Breast epithelium (tissue), 4 donors: Measurements from ENCODE around the gene CPM. TPM values are rescaled to one million over a fixed set of nuclear protein-coding genes. Genes with fewer than 3 reads are reported as not detected.

Source experiments
- DNase-seq, 2 donors: peaks; one replicate each; pipeline ENCODE4 v3.0.0-alpha.2; 2019; ENCODE audit warnings: low spot score in 2 of 2
- H3K27ac ChIP-seq, 2 donors: fragments of 200-600 bp; sonication (generic) in 1 of 2; one replicate each; pipeline ENCODE4 v1.5.1; 2016 to 2019; ENCODE audit warnings: mild to moderate bottlenecking in 1 of 2
- H3K27me3 ChIP-seq, 2 donors: fragments of 200-600 bp; sonication (generic) in 1 of 2; one replicate each; pipeline versions ENCODE4 v1.5.1 to v1.6.0; 2017 to 2019; ENCODE audit warnings: control low read depth in 1 of 2, mild to moderate bottlenecking in 1 of 2
- H3K36me3 ChIP-seq: fragments of 200-600 bp; one replicate; pipeline ENCODE4 v1.5.1; 2019
- H3K4me1 ChIP-seq, 2 donors: fragments of 200-600 bp; sonication (generic); one replicate each; pipeline ENCODE4 v1.5.1; 2016 to 2019; ENCODE audit warnings: control low read depth in 1 of 2
- H3K4me3 ChIP-seq, 3 donors: fragments of 200-600 bp; sonication (generic); 1 replicate in 2 of 3; 2 replicates in 1 of 3; pipeline ENCODE4 v1.5.1; 2016 to 2019; ENCODE audit warnings: mild to moderate bottlenecking in 3 of 3, moderate library complexity in 2 of 3
- H3K9me3 ChIP-seq, 2 donors: fragments of 200-600 bp; sonication (generic) in 1 of 2; one replicate each; pipeline ENCODE4 v1.5.1; 2016 to 2019; ENCODE audit warnings: control low read depth in 1 of 2
- CTCF ChIP-seq, 3 donors: fragments of 450-650 bp; IDR thresholded peaks; one replicate each; pipeline ENCODE4 v1.5.1; 2016 to 2017; ENCODE audit warnings: antibody characterized with exemption in 3 of 3, mild to moderate bottlenecking in 3 of 3, moderate library complexity in 3 of 3
- POLR2A ChIP-seq: fragments of 450-650 bp; IDR thresholded peaks from one replicate; pipeline ENCODE4 v1.6.1; 2016; ENCODE audit warnings: antibody characterized with exemption, mild to moderate bottlenecking, moderate library complexity
- POLR2AphosphoS5 ChIP-seq, 3 donors: sonication (generic); formaldehyde crosslinking; IDR thresholded peaks; one replicate each; pipeline ENCODE4 v1.6.1; 2017; ENCODE audit warnings: antibody characterized with exemption in 3 of 3
- intact Hi-C: fragments of 100-400 bp; cut with DNase I; formaldehyde crosslinking; loops from one replicate; pipeline ENCODE4 v1.15.1; 2023; ENCODE audit warnings: low total_unique reads
- total RNA-seq, 3 donors: library from RNA; depleted of rRNA; stranded (reverse); fragments of >200 nt; gene quantifications; one replicate each; pipeline ENCODE4 v1.1.0, GENCODE V29; 2016

The CPM gene
- total RNA-seq, 3 donors from 2014 or later: 63.4 to 1,281 (median 78.3) TPM

- Histone ChIP-seq H3K27ac (no peak overlapping the region), H3K4me1 (no peaks in the 10 kb centered on the region), H3K36me3 (no peaks in the 10 kb centered on the region), H3K27me3 (no peaks in the 10 kb centered on the region), H3K4me3 (no peak overlapping the region), H3K9me3 (no peaks in the 10 kb centered on the region)
- TF ChIP-seq POLR2A: no peak
- no peak for TF ChIP-seq CTCF (IDR thresholded peaks at IDR 0.05)
- no peak for TF ChIP-seq POLR2AphosphoS5 (IDR thresholded peaks at IDR 0.05)
- intact Hi-C loops: no loop called here
- no peak for DNase-seq
These were observed 54.7 kb downstream of the CPM start for GRCh38 chr12:68878283-68878682.

- Histone ChIP-seq H3K4me1 (no peaks in the 10 kb centered on the region), H3K9me3 (no peaks in the 10 kb centered on the region), H3K36me3 (no peaks in the 10 kb centered on the region), H3K4me3 (no peak overlapping the region), H3K27me3 (no peaks in the 10 kb centered on the region), H3K27ac (no peak overlapping the region)
- TF ChIP-seq POLR2A (no peak), POLR2AphosphoS5 (IDR thresholded peaks at IDR 0.05) (no peak), CTCF (IDR thresholded peaks at IDR 0.05) (no peak)
- DNase-seq: no peak
- intact Hi-C loops: no loop called here
These were observed 55.4 kb downstream of the CPM start for GRCh38 chr12:68877583-68877982.

- Histone ChIP-seq H3K27me3 (no peaks in the 10 kb centered on the region), H3K27ac (no peak overlapping the region), H3K9me3 (no peaks in the 10 kb centered on the region), H3K36me3 (no peaks in the 10 kb centered on the region), H3K4me1 (no peaks in the 10 kb centered on the region), H3K4me3 (no peak overlapping the region)
- no peak for TF ChIP-seq POLR2AphosphoS5 (IDR thresholded peaks at IDR 0.05)
- TF ChIP-seq POLR2A: no peak
- no peak for TF ChIP-seq CTCF (IDR thresholded peaks at IDR 0.05)
- intact Hi-C loops: no loop called here
- no peak for DNase-seq
These were observed 56.5 kb downstream of the CPM start for GRCh38 chr12:68876461-68876860.

- intact Hi-C loops: no loop called here
- no peak for DNase-seq
These were observed 59.7 kb downstream of the CPM start for GRCh38 chr12:68873316-68873715.

GRCh38 chr12:68871921-68872320, 61.0 kb downstream of the CPM start:
- no peaks in the 10 kb centered on the region for H3K9me3 ChIP-seq
- no peaks in the 10 kb centered on the region for H3K4me1 ChIP-seq
- H3K27me3 ChIP-seq: no peaks in the 10 kb centered on the region
- DNase-seq: no peak
- no peak for TF ChIP-seq POLR2A
- no peak for TF ChIP-seq CTCF (IDR thresholded peaks at IDR 0.05)
- TF ChIP-seq POLR2AphosphoS5 (IDR thresholded peaks at IDR 0.05): no peak
- intact Hi-C loops: no loop called here
- H3K27ac ChIP-seq: no peak overlapping the region
- no peak overlapping the region for H3K4me3 ChIP-seq
- no peaks in the 10 kb centered on the region for H3K36me3 ChIP-seq

More at GRCh38 chr12:68873316-68873715, 59.7 kb downstream of the CPM start:
- no peaks in the 10 kb centered on the region for H3K9me3 ChIP-seq
- H3K36me3 ChIP-seq: no peaks in the 10 kb centered on the region
- H3K27me3 ChIP-seq: no peaks in the 10 kb centered on the region
- H3K4me3 ChIP-seq: no peak overlapping the region
- no peak overlapping the region for H3K27ac ChIP-seq
- no peaks in the 10 kb centered on the region for H3K4me1 ChIP-seq
- TF ChIP-seq POLR2AphosphoS5 (IDR thresholded peaks at IDR 0.05) (no peak), CTCF (IDR thresholded peaks at IDR 0.05) (no peak), POLR2A (no peak)
